RCC 7860 (cell line): Measurements from ENCODE around the gene DET1.
"Not testable (repeated sequence)": the region's sequence is repeated elsewhere in the genome, so short reads cannot be mapped to it uniquely, and the experiment has no call there.

Experiments
- DNase-seq: peaks from one replicate; pipeline ENCODE4 v3.0.0-alpha.2; 2015; ENCODE audit warnings: low spot score
- FAIRE-seq: peaks from 2 replicates; lab custom pipeline; 2012; peaks lifted over from hg19 to GRCh38; lab: Jason Lieb, UNC

Gene DET1

GRCh38 chr15:88541709-88542341 lies 4.7 kb downstream of the DET1 start:
- DNase-seq, result no peak

GRCh38 chr15:88541111-88541510 lies 5.4 kb downstream of the DET1 start:
- not testable (repeated sequence) for FAIRE-seq, DNase-seq

More at GRCh38 chr15:88541709-88542341, 4.7 kb downstream of the DET1 start:
- FAIRE-seq, result no peak

GRCh38 chr15:88540350-88540749 lies 6.1 kb downstream of the DET1 start:
- not testable (repeated sequence) for FAIRE-seq

GRCh38 chr15:88539441-88539840 lies 7.0 kb downstream of the DET1 start:
- DNase-seq (no peak), FAIRE-seq (no peak)

More at GRCh38 chr15:88540350-88540749, 6.1 kb downstream of the DET1 start:
- DNase-seq, result not testable (repeated sequence)

- FAIRE-seq (no peak), DNase-seq (no peak)
Observed at GRCh38 chr15:88538972-88539371, 7.5 kb downstream of the DET1 start.

GRCh38 chr15:88537591-88538317 lies 8.7 kb downstream of the DET1 start:
- no peak for FAIRE-seq
- DNase-seq, result no peak

GRCh38 chr15:88535607-88536313 lies 10.7 kb downstream of the DET1 start:
- no peak for FAIRE-seq
- DNase-seq, result no peak

GRCh38 chr15:88535100-88535499 lies 11.4 kb downstream of the DET1 start:
- DNase-seq, result no peak

GRCh38 chr15:88533376-88533775 lies 13.1 kb downstream of the DET1 start:
- FAIRE-seq (no peak), DNase-seq (no peak)

More at GRCh38 chr15:88535100-88535499, 11.4 kb downstream of the DET1 start:
- FAIRE-seq, result no peak

- DNase-seq, result no peak
- no peak for FAIRE-seq
Observed at GRCh38 chr15:88529021-88529630, 17.4 kb downstream of the DET1 start.

GRCh38 chr15:88526247-88526879 lies 20.1 kb downstream of the DET1 start:
- FAIRE-seq, result no peak
- no peak for DNase-seq

GRCh38 chr15:88525418-88525817 lies 21.1 kb downstream of the DET1 start:
- FAIRE-seq (no peak), DNase-seq (no peak)

GRCh38 chr15:88524094-88524493 lies 22.4 kb downstream of the DET1 start:
- not testable (repeated sequence) for DNase-seq, FAIRE-seq

GRCh38 chr15:88518903-88519302 lies 27.6 kb downstream of the DET1 start:
- DNase-seq, result no peak
- FAIRE-seq, result no peak

GRCh38 chr15:88513195-88513594 lies 33.3 kb downstream of the DET1 start:
- FAIRE-seq, result no peak
- DNase-seq, result no peak

GRCh38 chr15:88512601-88513000 lies 33.9 kb downstream of the DET1 start:
- FAIRE-seq (no peak), DNase-seq (no peak)

GRCh38 chr15:88512078-88512477 lies 34.4 kb downstream of the DET1 start:
- no peak for DNase-seq
- no peak for FAIRE-seq

GRCh38 chr15:88511161-88511560 lies 35.3 kb downstream of the DET1 start:
- FAIRE-seq (no peak), DNase-seq (no peak)

GRCh38 chr15:88509964-88510363 lies 36.5 kb downstream of the DET1 start:
- FAIRE-seq (no peak), DNase-seq (no peak)

GRCh38 chr15:88509321-88509720 lies 37.2 kb downstream of the DET1 start:
- FAIRE-seq, result no peak
- DNase-seq, result no peak

GRCh38 chr15:88506628-88507027 lies 39.9 kb downstream of the DET1 start:
- no peak for FAIRE-seq

More at GRCh38 chr15:88506628-88507027, 39.9 kb downstream of the DET1 start:
- DNase-seq, result no peak
